Fibroblast of lung (primary cell): ENCODE measurements around the gene BCL6. TPM values are rescaled to one million over a fixed set of nuclear protein-coding genes. Genes with fewer than 3 reads are reported as not detected.

Experiments
- DNase-seq, 2 donors: peaks; one replicate each; pipeline versions ENCODE4 v3.0.0 to v3.0.0-alpha.2; 2010; ENCODE audit warnings: low read depth in 2 of 2
- H2AFZ ChIP-seq: 2 replicates; pipeline ENCODE4 v1.5.1; 2012; ENCODE audit warnings: low read length, control low read depth, inconsistent platforms
- H3K27ac ChIP-seq: 2 replicates; pipeline ENCODE4 v1.5.1; 2011; ENCODE audit warnings: low read length, control low read depth; ENCODE audit not compliant: insufficient read depth
- H3K27me3 ChIP-seq: 2 replicates; pipeline ENCODE4 v1.5.1; 2011; ENCODE audit warnings: mild to moderate bottlenecking, low read length; ENCODE audit not compliant: control insufficient read depth, insufficient read depth
- H3K36me3 ChIP-seq: 2 replicates; pipeline ENCODE4 v1.5.1; 2011; ENCODE audit warnings: low read length; ENCODE audit not compliant: control insufficient read depth, insufficient read depth
- H3K4me1 ChIP-seq: 2 replicates; pipeline ENCODE4 v1.5.1; 2011; ENCODE audit warnings: low read length; ENCODE audit not compliant: control insufficient read depth, insufficient read depth; ENCODE audit errors: extremely low read depth
- H3K4me2 ChIP-seq: 2 replicates; pipeline ENCODE4 v1.5.1; 2011; ENCODE audit warnings: low read length, control low read depth; ENCODE audit not compliant: insufficient read depth; ENCODE audit errors: extremely low read depth
- H3K4me3 ChIP-seq, 4 experiments: fragments of 200-600 bp in 1 of 4; sonication (generic) in 1 of 4; replicated peaks in 1 of 4; 2 replicates each; pipeline ENCODE4 v1.5.1; 2011 to 2016; ENCODE audit warnings: low read length in 4 of 4, low read depth in 3 of 4, mild to moderate bottlenecking in 3 of 4, control low read depth in 2 of 4, inconsistent platforms in 1 of 4, mixed read lengths in 1 of 4; ENCODE audit not compliant: insufficient read depth in 1 of 4; ENCODE audit errors: control extremely low read depth in 1 of 4
- H3K79me2 ChIP-seq: 2 replicates; pipeline ENCODE4 v1.5.1; 2012; ENCODE audit warnings: mild to moderate bottlenecking, low read length, inconsistent platforms; ENCODE audit not compliant: control insufficient read depth, insufficient read depth
- H3K9ac ChIP-seq: 2 replicates; pipeline ENCODE4 v1.5.1; 2011; ENCODE audit warnings: mild to moderate bottlenecking, low read length, control low read depth; ENCODE audit not compliant: insufficient read depth
- H3K9me3 ChIP-seq: 2 replicates; pipeline ENCODE4 v1.5.1; 2012; ENCODE audit warnings: low read depth, low read length; ENCODE audit not compliant: control insufficient read depth, insufficient read depth
- H4K20me1 ChIP-seq: 2 replicates; pipeline ENCODE4 v1.5.1; 2011; ENCODE audit warnings: low read length; ENCODE audit not compliant: control insufficient read depth, insufficient read depth; ENCODE audit errors: extremely low read depth
- EZH2 ChIP-seq: IDR thresholded peaks from 2 replicates; pipeline ENCODE4 v1.5.1; 2012; ENCODE audit warnings: low read length, control low read depth, mild to moderate bottlenecking; ENCODE audit errors: missing control alignments
- polyA plus RNA-seq, 2 donors: library from polyadenylated mRNA; depleted of rRNA in 1 of 2; stranded (reverse) in 1 of 2; unstranded in 1 of 2; fragments of >200 nt; gene quantifications; 2 replicates each; pipeline ENCODE4 v1.2.1, GENCODE V29; 2011 to 2012; ENCODE audit warnings: missing spikeins in 1 of 2
- total RNA-seq: library from RNA; depleted of rRNA; stranded (reverse); fragments of >200 nt; gene quantifications from 2 replicates; pipeline ENCODE4 v1.2.1, GENCODE V29; 2014
- TF ChIP-seq, protein P1 (sequence below), 2 donors: IDR thresholded peaks in 1 of 2; conservative IDR thresholded peaks in 1 of 2; 1 replicate in 1 of 2; 2 replicates in 1 of 2; pipeline ENCODE4 v1.5.1; 2011 to 2012; ENCODE audit warnings: low read length in 2 of 2, control low read depth in 1 of 2, inconsistent platforms in 1 of 2, low read depth in 1 of 2, mild to moderate bottlenecking in 1 of 2

Gene BCL6
- total and polyA plus RNA-seq, 2 donors (not counting 1 experiment from before 2014, with no cell fraction given): 12.7 to 46.6 TPM

GRCh38 chr3:187774185-187774789 is 29.0 kb upstream of the BCL6 start:
- no peak overlapping the region for H3K27ac ChIP-seq
- H3K4me3 ChIP-seq: no peak overlapping the region
- H3K4me2 ChIP-seq: no peak overlapping the region
- H3K79me2 ChIP-seq: no peaks in the 10 kb centered on the region
- no peaks in the 10 kb centered on the region for H4K20me1 ChIP-seq
- no peaks in the 10 kb centered on the region for H3K9me3 ChIP-seq
- H2AFZ ChIP-seq: no peak overlapping the region
- H3K4me1 ChIP-seq: no peaks in the 10 kb centered on the region
- no peak for TF ChIP-seq EZH2
- TF ChIP-seq, protein P1, sequence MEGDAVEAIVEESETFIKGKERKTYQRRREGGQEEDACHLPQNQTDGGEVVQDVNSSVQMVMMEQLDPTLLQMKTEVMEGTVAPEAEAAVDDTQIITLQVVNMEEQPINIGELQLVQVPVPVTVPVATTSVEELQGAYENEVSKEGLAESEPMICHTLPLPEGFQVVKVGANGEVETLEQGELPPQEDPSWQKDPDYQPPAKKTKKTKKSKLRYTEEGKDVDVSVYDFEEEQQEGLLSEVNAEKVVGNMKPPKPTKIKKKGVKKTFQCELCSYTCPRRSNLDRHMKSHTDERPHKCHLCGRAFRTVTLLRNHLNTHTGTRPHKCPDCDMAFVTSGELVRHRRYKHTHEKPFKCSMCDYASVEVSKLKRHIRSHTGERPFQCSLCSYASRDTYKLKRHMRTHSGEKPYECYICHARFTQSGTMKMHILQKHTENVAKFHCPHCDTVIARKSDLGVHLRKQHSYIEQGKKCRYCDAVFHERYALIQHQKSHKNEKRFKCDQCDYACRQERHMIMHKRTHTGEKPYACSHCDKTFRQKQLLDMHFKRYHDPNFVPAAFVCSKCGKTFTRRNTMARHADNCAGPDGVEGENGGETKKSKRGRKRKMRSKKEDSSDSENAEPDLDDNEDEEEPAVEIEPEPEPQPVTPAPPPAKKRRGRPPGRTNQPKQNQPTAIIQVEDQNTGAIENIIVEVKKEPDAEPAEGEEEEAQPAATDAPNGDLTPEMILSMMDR (conservative IDR thresholded peaks at IDR 0.05 in 1 of 2, IDR thresholded peaks at IDR 0.05 in 1 of 2; ENCODE audit: low read depth in 1 of 2, low read length in 2 of 2): no peak
- no peaks in the 10 kb centered on the region for H3K27me3 ChIP-seq
- H3K9ac ChIP-seq: no peak overlapping the region
- DNase-seq: no peak
- H3K36me3 ChIP-seq: no peaks in the 10 kb centered on the region

GRCh38 chr3:187773233-187774184 is 28.2 kb upstream of the BCL6 start:
- Histone ChIP-seq H3K4me3 (no peak overlapping the region), H3K4me2 (no peak overlapping the region), H3K79me2 (no peaks in the 10 kb centered on the region), H4K20me1 (no peaks in the 10 kb centered on the region), H3K9ac (no peak overlapping the region), H3K27me3 (no peaks in the 10 kb centered on the region), H3K27ac (no peak overlapping the region), H3K4me1 (no peaks in the 10 kb centered on the region), H2AFZ (no peak overlapping the region), H3K9me3 (no peaks in the 10 kb centered on the region), H3K36me3 (no peaks in the 10 kb centered on the region)
- TF ChIP-seq, protein P1 (conservative IDR thresholded peaks at IDR 0.05 in 1 of 2, IDR thresholded peaks at IDR 0.05 in 1 of 2; ENCODE audit: low read depth in 1 of 2, low read length in 2 of 2): no peak
- no peak for TF ChIP-seq EZH2
- DNase-seq: no peak

GRCh38 chr3:187770224-187770623 is 25.0 kb upstream of the BCL6 start:
- H4K20me1 ChIP-seq: no peaks in the 10 kb centered on the region
- H3K27ac ChIP-seq: no peak overlapping the region
- no peak overlapping the region for H3K4me3 ChIP-seq
- no peak overlapping the region for H2AFZ ChIP-seq
- H3K9ac ChIP-seq: no peak overlapping the region
- no peaks in the 10 kb centered on the region for H3K9me3 ChIP-seq
- H3K4me1 ChIP-seq: peaks cover 10% of the 10 kb centered on the region
- DNase-seq: no peak
- H3K36me3 ChIP-seq: no peaks in the 10 kb centered on the region
- H3K27me3 ChIP-seq: no peaks in the 10 kb centered on the region
- H3K4me2 ChIP-seq: no peak overlapping the region
- H3K79me2 ChIP-seq: no peaks in the 10 kb centered on the region
- no peak for TF ChIP-seq EZH2
- TF ChIP-seq, protein P1 (conservative IDR thresholded peaks at IDR 0.05 in 1 of 2, IDR thresholded peaks at IDR 0.05 in 1 of 2; ENCODE audit: low read depth in 1 of 2, low read length in 2 of 2): no peak
